ENCODE results near the gene TMC6. TPM values are rescaled to one million over a fixed set of nuclear protein-coding genes. Genes with fewer than 3 reads are reported as not detected.

The TMC6 gene
- total and polyA plus RNA-seq, 2 of the 13 experiments (the other 11 are each of a cell fraction or from before 2014, with no cell fraction given): 48.4 to 99.1 TPM

DNA sequence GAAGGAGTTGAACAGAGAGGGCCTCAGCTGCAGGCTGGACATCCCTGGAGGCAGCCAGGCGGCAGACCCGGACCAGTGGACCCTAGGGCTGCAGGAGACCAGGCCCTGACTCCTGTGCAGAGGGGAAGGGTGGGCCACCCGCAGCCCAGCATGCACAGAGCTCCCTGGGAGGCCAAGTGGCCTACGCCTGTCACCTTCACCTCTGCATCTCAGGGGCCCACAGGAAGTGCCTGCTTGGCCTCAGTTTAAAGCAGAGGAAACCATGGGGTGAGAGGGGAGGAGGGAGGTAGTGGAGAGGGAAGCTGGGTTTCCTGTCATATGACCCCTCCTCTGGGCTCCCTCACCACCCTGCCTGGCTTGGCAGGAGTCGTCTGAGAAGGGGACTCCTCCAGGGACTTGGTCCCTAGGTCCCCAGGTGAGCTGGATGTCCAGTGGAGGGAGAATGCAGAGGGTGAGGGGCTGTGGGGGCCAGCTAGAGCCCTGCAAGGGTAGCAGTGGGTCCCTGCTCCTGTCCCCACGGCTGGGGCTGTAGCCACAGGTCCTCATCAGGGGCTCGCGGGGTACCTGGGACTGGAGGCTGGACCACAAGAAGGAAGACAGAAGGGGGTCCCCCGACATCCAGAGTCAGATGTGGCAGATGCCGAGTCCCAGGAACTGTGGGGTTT lies 2.0 kb upstream of the TMC6 start, which contains the start of gene TMC8 (continued):
- peak; percentile 92; the same call in 1 of the 2 replicates for TF ChIP-seq ZNF431 (CRISPR knock-in tag; IDR thresholded peaks at IDR 0.05; ENCODE audit: borderline replicate concordance, low read depth)
- TF ChIP-seq ZFP36 (IDR thresholded peaks at IDR 0.05; ENCODE audit: borderline replicate concordance, low read depth, low read length, partially characterized antibody): no peak
- TF ChIP-seq ZNF839 (CRISPR knock-in tag; IDR thresholded peaks at IDR 0.05; ENCODE audit: borderline replicate concordance): 0 out of 2 replicates have a peak, but pooled peaks have one; percentile 29
- TF ChIP-seq, protein P1, sequence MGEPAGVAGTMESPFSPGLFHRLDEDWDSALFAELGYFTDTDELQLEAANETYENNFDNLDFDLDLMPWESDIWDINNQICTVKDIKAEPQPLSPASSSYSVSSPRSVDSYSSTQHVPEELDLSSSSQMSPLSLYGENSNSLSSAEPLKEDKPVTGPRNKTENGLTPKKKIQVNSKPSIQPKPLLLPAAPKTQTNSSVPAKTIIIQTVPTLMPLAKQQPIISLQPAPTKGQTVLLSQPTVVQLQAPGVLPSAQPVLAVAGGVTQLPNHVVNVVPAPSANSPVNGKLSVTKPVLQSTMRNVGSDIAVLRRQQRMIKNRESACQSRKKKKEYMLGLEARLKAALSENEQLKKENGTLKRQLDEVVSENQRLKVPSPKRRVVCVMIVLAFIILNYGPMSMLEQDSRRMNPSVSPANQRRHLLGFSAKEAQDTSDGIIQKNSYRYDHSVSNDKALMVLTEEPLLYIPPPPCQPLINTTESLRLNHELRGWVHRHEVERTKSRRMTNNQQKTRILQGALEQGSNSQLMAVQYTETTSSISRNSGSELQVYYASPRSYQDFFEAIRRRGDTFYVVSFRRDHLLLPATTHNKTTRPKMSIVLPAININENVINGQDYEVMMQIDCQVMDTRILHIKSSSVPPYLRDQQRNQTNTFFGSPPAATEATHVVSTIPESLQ (CRISPR knock-in tag; conservative IDR thresholded peaks at IDR 0.05): 0 out of 2 replicates have a peak, but pooled peaks have one; percentile 61
- no peak for TF ChIP-seq CC2D1A (CRISPR knock-in tag; IDR thresholded peaks at IDR 0.05)
- TF ChIP-seq, protein P2, sequence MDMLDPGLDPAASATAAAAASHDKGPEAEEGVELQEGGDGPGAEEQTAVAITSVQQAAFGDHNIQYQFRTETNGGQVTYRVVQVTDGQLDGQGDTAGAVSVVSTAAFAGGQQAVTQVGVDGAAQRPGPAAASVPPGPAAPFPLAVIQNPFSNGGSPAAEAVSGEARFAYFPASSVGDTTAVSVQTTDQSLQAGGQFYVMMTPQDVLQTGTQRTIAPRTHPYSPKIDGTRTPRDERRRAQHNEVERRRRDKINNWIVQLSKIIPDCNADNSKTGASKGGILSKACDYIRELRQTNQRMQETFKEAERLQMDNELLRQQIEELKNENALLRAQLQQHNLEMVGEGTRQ (IDR thresholded peaks at IDR 0.05; ENCODE audit: low read depth, low read length): no peak
- TF ChIP-seq, protein P2 (CRISPR knock-in tag; IDR thresholded peaks at IDR 0.05; ENCODE audit: borderline replicate concordance): 0 out of 2 replicates have a peak, but pooled peaks have one; percentile 31
- TF ChIP-seq ESRRA (CRISPR knock-in tag; IDR thresholded peaks at IDR 0.05; ENCODE audit: low read depth): 0 out of 2 replicates have a peak, but pooled peaks have one; percentile 68
- TF ChIP-seq, protein P3, sequence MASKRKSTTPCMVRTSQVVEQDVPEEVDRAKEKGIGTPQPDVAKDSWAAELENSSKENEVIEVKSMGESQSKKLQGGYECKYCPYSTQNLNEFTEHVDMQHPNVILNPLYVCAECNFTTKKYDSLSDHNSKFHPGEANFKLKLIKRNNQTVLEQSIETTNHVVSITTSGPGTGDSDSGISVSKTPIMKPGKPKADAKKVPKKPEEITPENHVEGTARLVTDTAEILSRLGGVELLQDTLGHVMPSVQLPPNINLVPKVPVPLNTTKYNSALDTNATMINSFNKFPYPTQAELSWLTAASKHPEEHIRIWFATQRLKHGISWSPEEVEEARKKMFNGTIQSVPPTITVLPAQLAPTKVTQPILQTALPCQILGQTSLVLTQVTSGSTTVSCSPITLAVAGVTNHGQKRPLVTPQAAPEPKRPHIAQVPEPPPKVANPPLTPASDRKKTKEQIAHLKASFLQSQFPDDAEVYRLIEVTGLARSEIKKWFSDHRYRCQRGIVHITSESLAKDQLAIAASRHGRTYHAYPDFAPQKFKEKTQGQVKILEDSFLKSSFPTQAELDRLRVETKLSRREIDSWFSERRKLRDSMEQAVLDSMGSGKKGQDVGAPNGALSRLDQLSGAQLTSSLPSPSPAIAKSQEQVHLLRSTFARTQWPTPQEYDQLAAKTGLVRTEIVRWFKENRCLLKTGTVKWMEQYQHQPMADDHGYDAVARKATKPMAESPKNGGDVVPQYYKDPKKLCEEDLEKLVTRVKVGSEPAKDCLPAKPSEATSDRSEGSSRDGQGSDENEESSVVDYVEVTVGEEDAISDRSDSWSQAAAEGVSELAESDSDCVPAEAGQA (IDR thresholded peaks at IDR 0.05; ENCODE audit: low read depth): peak; percentile 42; the same call in 1 of the 2 replicates
- TF ChIP-seq, protein P3 (CRISPR knock-in tag; IDR thresholded peaks at IDR 0.05; ENCODE audit: borderline replicate concordance): no peak
- TF ChIP-seq ZNF619 (CRISPR knock-in tag; IDR thresholded peaks at IDR 0.05): no peak
- no peak for TF ChIP-seq TRIM24 (CRISPR knock-in tag; IDR thresholded peaks at IDR 0.05)
- TF ChIP-seq, protein P4, sequence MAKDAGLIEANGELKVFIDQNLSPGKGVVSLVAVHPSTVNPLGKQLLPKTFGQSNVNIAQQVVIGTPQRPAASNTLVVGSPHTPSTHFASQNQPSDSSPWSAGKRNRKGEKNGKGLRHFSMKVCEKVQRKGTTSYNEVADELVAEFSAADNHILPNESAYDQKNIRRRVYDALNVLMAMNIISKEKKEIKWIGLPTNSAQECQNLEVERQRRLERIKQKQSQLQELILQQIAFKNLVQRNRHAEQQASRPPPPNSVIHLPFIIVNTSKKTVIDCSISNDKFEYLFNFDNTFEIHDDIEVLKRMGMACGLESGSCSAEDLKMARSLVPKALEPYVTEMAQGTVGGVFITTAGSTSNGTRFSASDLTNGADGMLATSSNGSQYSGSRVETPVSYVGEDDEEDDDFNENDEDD (CRISPR knock-in tag; IDR thresholded peaks at IDR 0.05; ENCODE audit: borderline replicate concordance): peak; percentile 68; the same call in 1 of the 2 replicates
- TF ChIP-seq, protein P5, sequence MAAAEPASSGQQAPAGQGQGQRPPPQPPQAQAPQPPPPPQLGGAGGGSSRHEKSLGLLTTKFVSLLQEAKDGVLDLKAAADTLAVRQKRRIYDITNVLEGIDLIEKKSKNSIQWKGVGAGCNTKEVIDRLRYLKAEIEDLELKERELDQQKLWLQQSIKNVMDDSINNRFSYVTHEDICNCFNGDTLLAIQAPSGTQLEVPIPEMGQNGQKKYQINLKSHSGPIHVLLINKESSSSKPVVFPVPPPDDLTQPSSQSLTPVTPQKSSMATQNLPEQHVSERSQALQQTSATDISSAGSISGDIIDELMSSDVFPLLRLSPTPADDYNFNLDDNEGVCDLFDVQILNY (CRISPR knock-in tag; conservative IDR thresholded peaks at IDR 0.05): no peak
- no peak; the same call in 1 of the 2 replicates for TF ChIP-seq ZSCAN9 (CRISPR knock-in tag; IDR thresholded peaks at IDR 0.05; ENCODE audit: borderline replicate concordance)
- TF ChIP-seq SALL1 (CRISPR knock-in tag; IDR thresholded peaks at IDR 0.05): peak; percentile 83

Measured in HepG2 (cell line).